ENCODE results near the gene ZNF207.
"Not testable (repeated sequence)": the region's sequence is repeated elsewhere in the genome, so short reads cannot be mapped to it uniquely, and the experiment has no call there.

The ZNF207 gene

DNA sequence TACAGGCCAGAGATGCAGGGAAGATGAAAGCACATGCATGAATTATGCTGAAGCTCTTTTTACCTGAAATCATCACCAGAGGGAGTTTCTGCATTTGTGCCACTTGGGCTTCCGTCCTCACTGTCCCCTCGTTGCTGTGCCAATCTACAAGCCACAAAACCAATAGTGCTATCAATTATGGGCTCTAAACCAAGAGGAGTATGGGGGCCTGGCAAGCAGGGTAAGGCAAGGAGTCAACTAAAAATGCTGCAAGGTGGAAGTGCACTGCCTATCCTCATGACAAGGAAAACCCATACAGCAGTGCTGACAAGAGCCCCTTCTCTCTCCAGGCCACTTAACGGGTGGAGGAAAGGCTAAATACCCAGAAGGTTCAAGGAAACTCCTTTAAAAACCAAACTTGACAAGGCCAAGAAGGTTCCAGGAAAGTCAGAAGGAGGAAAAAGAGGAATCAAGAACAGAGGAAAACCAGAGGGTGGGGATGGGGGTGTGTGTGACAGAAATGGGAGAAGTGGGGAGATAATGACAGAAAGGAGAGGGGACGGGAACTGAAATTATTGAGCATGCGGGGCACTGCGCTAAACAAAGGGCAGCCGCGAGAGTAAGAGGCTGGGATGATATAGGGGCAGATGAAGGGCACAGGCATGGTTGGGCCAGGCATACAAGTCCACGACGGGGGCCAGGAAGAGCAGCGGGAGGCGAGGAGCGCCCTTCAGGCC is 8.7 kb upstream of the ZNF207 start:
- Histone ChIP-seq H3K9ac (ENCODE audit: low read depth, low read length) (peak overlapping the region; percentile 94), H3K4me3 (ENCODE audit: low read length) (peak overlapping the region; percentile 94), H3K36me3 (ENCODE audit: insufficient read depth, low read depth, low read length) (peaks cover 29% of the 10 kb centered on the region), H3K9me3 (ENCODE audit: insufficient read depth, low read depth, low read length) (no peaks in the 10 kb centered on the region), H3K27ac (ENCODE audit: low read length) (peak overlapping the region; percentile 49), H3K4me1 (ENCODE audit: insufficient read depth, low read length) (peaks cover 4% of the 10 kb centered on the region; the same call in 1 of the 2 replicates), H3K27me3 (ENCODE audit: insufficient read depth, low read length) (no peaks in the 10 kb centered on the region)

GRCh38 chr17:32341857-32342602 is 7.9 kb upstream of the ZNF207 start, which contains the start of gene C17orf75:
TSS of gene C17orf75 (minus strand) at chr17:32342173. CDS start at chr17:32342139, 34 bp downstream.
- H3K36me3 ChIP-seq (ENCODE audit: insufficient read depth, low read depth, low read length) = peaks cover 22% of the 10 kb centered on the region
- peak within 1 kb of the TSS; percentile 65 for H3K27ac ChIP-seq (ENCODE audit: low read length)
- H3K27me3 ChIP-seq (ENCODE audit: insufficient read depth, low read length) = no peaks in the 10 kb centered on the region
- H3K9me3 ChIP-seq (ENCODE audit: insufficient read depth, low read depth, low read length) = no peaks in the 10 kb centered on the region
- peaks cover 4% of the 10 kb centered on the region; the same call in 1 of the 2 replicates for H3K4me1 ChIP-seq (ENCODE audit: insufficient read depth, low read length)
- H3K9ac ChIP-seq (ENCODE audit: low read depth, low read length) = peak within 1 kb of the TSS; percentile 94
- peak within 1 kb of the TSS; percentile 94 for H3K4me3 ChIP-seq (ENCODE audit: low read length)

GRCh38 chr17:32342603-32343325 is 7.2 kb upstream of the ZNF207 start:
- Histone ChIP-seq H3K9me3 (ENCODE audit: insufficient read depth, low read depth, low read length) (no peaks in the 10 kb centered on the region), H3K4me3 (ENCODE audit: low read length) (peak overlapping the region; percentile 94), H3K27ac (ENCODE audit: low read length) (no peak overlapping the region), H3K27me3 (ENCODE audit: insufficient read depth, low read length) (no peaks in the 10 kb centered on the region), H3K9ac (ENCODE audit: low read depth, low read length) (peak overlapping the region; percentile 94; the same call in 1 of the 2 replicates), H3K36me3 (ENCODE audit: insufficient read depth, low read depth, low read length) (peaks cover 16% of the 10 kb centered on the region), H3K4me1 (ENCODE audit: insufficient read depth, low read length) (peaks cover 4% of the 10 kb centered on the region; the same call in 1 of the 2 replicates)

GRCh38 chr17:32345951-32346600 is 3.9 kb upstream of the ZNF207 start:
- Histone ChIP-seq H3K27me3 (ENCODE audit: insufficient read depth, low read length) (no peaks in the 10 kb centered on the region), H3K4me1 (ENCODE audit: insufficient read depth, low read length) (peaks cover 1% of the 10 kb centered on the region; the same call in 1 of the 2 replicates), H3K9ac (ENCODE audit: low read depth, low read length) (no peak overlapping the region), H3K36me3 (ENCODE audit: insufficient read depth, low read depth, low read length) (peaks cover 4% of the 10 kb centered on the region; the same call in 1 of the 2 replicates), H3K4me3 (ENCODE audit: low read length) (no peak overlapping the region), H3K27ac (ENCODE audit: low read length) (no peak overlapping the region), H3K9me3 (ENCODE audit: insufficient read depth, low read depth, low read length) (no peaks in the 10 kb centered on the region)

DNA sequence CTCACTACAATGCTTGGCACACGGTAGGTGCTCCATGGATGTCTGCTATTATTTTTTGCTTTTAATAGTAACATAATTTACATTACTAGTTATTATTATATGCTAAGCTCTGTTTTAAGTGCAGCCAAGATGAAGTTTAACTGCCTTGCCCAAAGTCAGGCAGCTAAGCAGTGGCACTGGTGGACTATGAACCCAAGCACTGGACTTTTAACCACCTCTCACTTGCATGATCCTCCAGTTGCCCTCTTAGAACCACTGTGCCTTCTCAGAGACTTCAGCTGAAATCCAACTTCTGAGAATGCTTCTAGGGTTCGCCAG is 1.5 kb upstream of the ZNF207 start:
- no peaks in the 10 kb centered on the region for H3K27me3 ChIP-seq (ENCODE audit: insufficient read depth, low read length)
- H3K4me3 ChIP-seq (ENCODE audit: low read length) = no peak overlapping the region
- H3K36me3 ChIP-seq (ENCODE audit: insufficient read depth, low read depth, low read length) = peaks cover 26% of the 10 kb centered on the region
- H3K27ac ChIP-seq (ENCODE audit: low read length) = no peak overlapping the region
- H3K9me3 ChIP-seq (ENCODE audit: insufficient read depth, low read depth, low read length) = no peaks in the 10 kb centered on the region
- no peak overlapping the region for H3K9ac ChIP-seq (ENCODE audit: low read depth, low read length)
- no peaks in the 10 kb centered on the region for H3K4me1 ChIP-seq (ENCODE audit: insufficient read depth, low read length)

GRCh38 chr17:32349503-32349853 is 479 bp upstream of the ZNF207 start:
- no peaks in the 10 kb centered on the region for H3K9me3 ChIP-seq (ENCODE audit: insufficient read depth, low read depth, low read length)
- H3K9ac ChIP-seq (ENCODE audit: low read depth, low read length) = peak overlapping the region; percentile 99
- H3K27ac ChIP-seq (ENCODE audit: low read length) = peak overlapping the region; percentile 90
- H3K36me3 ChIP-seq (ENCODE audit: insufficient read depth, low read depth, low read length) = peaks cover 35% of the 10 kb centered on the region
- H3K4me1 ChIP-seq (ENCODE audit: insufficient read depth, low read length) = no peaks in the 10 kb centered on the region
- peak overlapping the region; percentile 98 for H3K4me3 ChIP-seq (ENCODE audit: low read length)
- no peaks in the 10 kb centered on the region for H3K27me3 ChIP-seq (ENCODE audit: insufficient read depth, low read length)

DNA sequence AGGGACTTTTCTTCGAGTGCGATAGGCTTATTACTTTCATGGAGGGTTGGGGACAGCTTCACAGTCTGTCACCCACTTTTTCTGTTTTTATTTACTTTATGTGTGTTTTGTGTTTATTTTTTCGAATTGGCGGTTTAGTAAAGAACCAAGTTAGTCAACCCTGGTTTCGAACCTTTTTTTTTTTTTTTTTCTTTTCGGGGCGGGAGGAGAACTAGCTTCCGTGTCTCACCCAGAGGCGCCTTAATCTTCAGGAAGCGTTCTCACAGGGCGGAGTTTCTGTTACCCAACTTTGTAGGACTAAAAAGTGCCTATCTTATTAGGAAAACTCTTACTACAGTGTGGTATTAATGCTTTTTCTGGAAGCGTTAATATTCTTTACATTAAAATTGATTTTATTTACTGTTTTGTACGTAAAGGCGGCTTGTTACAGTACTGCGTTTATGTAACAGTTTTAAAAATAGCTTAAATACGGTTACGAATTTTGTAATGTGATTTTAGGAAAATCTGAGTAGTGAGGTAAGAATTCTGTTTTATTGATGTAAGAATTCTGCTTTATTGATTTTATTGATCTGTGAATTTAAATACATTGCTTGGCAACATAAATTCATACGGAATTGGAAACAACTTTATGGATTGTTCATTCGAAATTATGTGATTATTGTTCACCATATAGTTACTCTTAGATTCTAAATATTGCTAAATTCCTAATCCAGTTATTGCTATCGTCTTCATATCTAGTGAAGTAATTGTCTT is 885 bp downstream of the ZNF207 start:
- H3K9me3 ChIP-seq (ENCODE audit: insufficient read depth, low read depth, low read length) = no peaks in the 10 kb centered on the region
- no peaks in the 10 kb centered on the region for H3K27me3 ChIP-seq (ENCODE audit: insufficient read depth, low read length)
- H3K27ac ChIP-seq (ENCODE audit: low read length) = peak overlapping the region; percentile 90
- no peaks in the 10 kb centered on the region for H3K4me1 ChIP-seq (ENCODE audit: insufficient read depth, low read length)
- H3K9ac ChIP-seq (ENCODE audit: low read depth, low read length) = peak overlapping the region; percentile 99
- peak overlapping the region; percentile 98 for H3K4me3 ChIP-seq (ENCODE audit: low read length)
- peaks cover 48% of the 10 kb centered on the region for H3K36me3 ChIP-seq (ENCODE audit: insufficient read depth, low read depth, low read length)

DNA sequence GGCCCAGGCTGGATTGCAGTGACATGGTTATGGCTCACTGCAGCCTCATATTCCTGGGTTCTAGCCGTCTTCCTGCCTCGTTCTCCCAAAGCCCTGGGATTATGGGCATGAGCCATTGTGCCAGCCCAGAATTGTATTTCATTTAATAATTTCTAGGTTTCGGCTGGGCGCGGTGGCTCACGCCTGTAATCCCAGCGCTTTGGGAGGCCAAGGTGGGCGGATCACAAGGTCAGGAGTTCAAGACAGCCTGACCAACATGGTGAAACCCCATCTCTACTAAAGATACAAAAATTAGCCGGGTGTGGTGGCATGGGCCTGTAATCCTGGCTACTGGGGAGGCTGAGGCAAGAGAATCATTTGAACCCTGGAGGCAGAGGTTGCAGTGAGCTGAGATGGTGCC is 2.8 kb downstream of the ZNF207 start:
- Histone ChIP-seq H3K9ac (ENCODE audit: low read depth, low read length) (peak overlapping the region; percentile 99; the same call in 1 of the 2 replicates), H3K4me3 (ENCODE audit: low read length) (peak overlapping the region; percentile 98), H3K36me3 (ENCODE audit: insufficient read depth, low read depth, low read length) (peaks cover 65% of the 10 kb centered on the region)
- H3K27me3 ChIP-seq (ENCODE audit: insufficient read depth, low read length); H3K9me3 ChIP-seq (ENCODE audit: insufficient read depth, low read depth, low read length); H3K27ac ChIP-seq (ENCODE audit: low read length); H3K4me1 ChIP-seq (ENCODE audit: insufficient read depth, low read length): not testable (repeated sequence)

- no peaks in the 10 kb centered on the region for H3K9me3 ChIP-seq (ENCODE audit: insufficient read depth, low read depth, low read length)
- no peaks in the 10 kb centered on the region for H3K4me1 ChIP-seq (ENCODE audit: insufficient read depth, low read length)
- no peaks in the 10 kb centered on the region for H3K27me3 ChIP-seq (ENCODE audit: insufficient read depth, low read length)
- no peak overlapping the region for H3K27ac ChIP-seq (ENCODE audit: low read length)
- H3K4me3 ChIP-seq (ENCODE audit: low read length) = 0 out of 2 replicates have a peak overlapping the region, but pooled peaks have one; percentile 5
- H3K9ac ChIP-seq (ENCODE audit: low read depth, low read length) = 0 out of 2 replicates have a peak overlapping the region, but pooled peaks have one; percentile 1
- H3K36me3 ChIP-seq (ENCODE audit: insufficient read depth, low read depth, low read length) = peaks cover 92% of the 10 kb centered on the region
Observed at GRCh38 chr17:32355649-32356377, 5.9 kb downstream of the ZNF207 start.

GRCh38 chr17:32356378-32356743 is 6.4 kb downstream of the ZNF207 start:
- no peaks in the 10 kb centered on the region for H3K9me3 ChIP-seq (ENCODE audit: insufficient read depth, low read depth, low read length)
- no peaks in the 10 kb centered on the region for H3K27me3 ChIP-seq (ENCODE audit: insufficient read depth, low read length)
- H3K9ac ChIP-seq (ENCODE audit: low read depth, low read length) = no peak overlapping the region
- H3K4me3 ChIP-seq (ENCODE audit: low read length) = no peak overlapping the region
- H3K36me3 ChIP-seq (ENCODE audit: insufficient read depth, low read depth, low read length) = peaks cover 96% of the 10 kb centered on the region
- no peak overlapping the region for H3K27ac ChIP-seq (ENCODE audit: low read length)
- H3K4me1 ChIP-seq (ENCODE audit: insufficient read depth, low read length) = no peaks in the 10 kb centered on the region

Data from iPS-20b (cell line).